Aorta (tissue), 5 donors: ENCODE measurements around the gene IP6K3. TPM values are rescaled to one million over a fixed set of nuclear protein-coding genes. Genes with fewer than 3 reads are reported as not detected.

Experiments
- ATAC-seq: fragments of 200-7000 bp; cut with Tn5 transposase; one replicate; pipeline ENCODE4 v1.9.1; 2022; ENCODE audit warnings: moderate library complexity; ENCODE audit not compliant: low FRiP score
- DNase-seq, 2 donors: peaks; one replicate each; pipeline ENCODE4 v3.0.0-alpha.2; 2020
- H3K27ac ChIP-seq, 2 donors: one replicate each; pipeline ENCODE4 v1.5.1; 2013; ENCODE audit warnings: low read length in 2 of 2, mild to moderate bottlenecking in 2 of 2, moderate library complexity in 2 of 2, control low read depth in 1 of 2, inconsistent platforms in 1 of 2, low read depth in 1 of 2
- H3K27me3 ChIP-seq, 2 donors: one replicate each; pipeline ENCODE4 v1.6.1; 2013; ENCODE audit warnings: control low read depth in 1 of 2, low read length in 1 of 2, mild to moderate bottlenecking in 1 of 2, moderate library complexity in 1 of 2; ENCODE audit not compliant: insufficient read depth in 2 of 2, control insufficient read depth in 1 of 2
- H3K36me3 ChIP-seq, 2 donors: one replicate each; pipeline ENCODE4 v1.6.1; 2013; ENCODE audit warnings: control low read depth in 1 of 2, low read length in 1 of 2, mild to moderate bottlenecking in 1 of 2; ENCODE audit not compliant: insufficient read depth in 2 of 2, control insufficient read depth in 1 of 2
- H3K4me1 ChIP-seq, 2 donors: one replicate each; pipeline ENCODE4 v1.6.1; 2013; ENCODE audit warnings: low read length in 2 of 2, control low read depth in 1 of 2, mild to moderate bottlenecking in 1 of 2, moderate library complexity in 1 of 2; ENCODE audit not compliant: insufficient read depth in 2 of 2, control insufficient read depth in 1 of 2
- H3K4me3 ChIP-seq, 2 donors: one replicate each; pipeline ENCODE4 v1.5.1; 2013; ENCODE audit warnings: low read length in 2 of 2, control low read depth in 1 of 2, mild to moderate bottlenecking in 1 of 2
- H3K9me3 ChIP-seq: one replicate; pipeline ENCODE4 v1.6.1; 2013; ENCODE audit warnings: mild to moderate bottlenecking, low read length; ENCODE audit not compliant: control insufficient read depth
- WGBS, 2 donors: extraction: QIAGEN DNeasy Blood & Tissue Kit; methylation state at CpG; one replicate each; pipeline ENCODE4 v1.1.7; 2013; 5-methylcytosine and 5-hydroxymethylcytosine counted together
- intact Hi-C, 2 donors: fragments of 100-400 bp; cut with DNase I; formaldehyde crosslinking; loops; one replicate each; pipeline versions ENCODE4 v1.14.2 to v1.15.0; 2022
- polyA plus RNA-seq, 2 donors: library from polyadenylated mRNA; stranded (reverse); fragments of 200-250 nt; gene quantifications; one replicate each; pipeline ENCODE4 v1.2.3, GENCODE V29; 2013
- total RNA-seq, 2 donors: library from RNA; stranded (reverse); fragmentation: NEBNext Ultra II Directional; extraction: Animal tissue kit (Norgen Biotek cat#: 25700); gene quantifications; one replicate each; pipeline ENCODE4 v1.2.1, GENCODE V29; 2021
- donor health status: healthy with polysubstance abuse.
- donor health status: Bipolar disorder and iron deficiency.
- donor health status: DM: no; HTN: no; CAD: no.
- donor health status: DM: no; HTN: no; CAD: no.
- donor health status: DM: yes; HTN: yes; CAD: no.

The IP6K3 gene
- total and polyA plus RNA-seq, 4 donors = 0.63 to 1.0 TPM; not detected in 2

- no peaks in the 10 kb centered on the region for H3K36me3 ChIP-seq
- 82 to 93% methylated on average over 13 of the region's 13 CpGs for WGBS, 2 donors
- no peaks in the 10 kb centered on the region for H3K9me3 ChIP-seq
- H3K4me3 ChIP-seq = no peak overlapping the region
- H3K27ac ChIP-seq = no peak overlapping the region
- no peak for DNase-seq
- H3K27me3 ChIP-seq = no peaks in the 10 kb centered on the region
- H3K4me1 ChIP-seq = no peaks in the 10 kb centered on the region
- intact Hi-C loops = no loop called here
- no peak for ATAC-seq
Observed at GRCh38 chr6:33690766-33691165, 55.9 kb downstream of the IP6K3 start.

GRCh38 chr6:33689879-33690278, 56.8 kb downstream of the IP6K3 start:
- intact Hi-C loops = no loop called here
- WGBS, 2 donors = 90 to 92% methylated on average over 10 of the region's 10 CpGs
- ATAC-seq (no peak), DNase-seq (no peak)
- Histone ChIP-seq H3K4me3 (no peak overlapping the region), H3K27ac (no peak overlapping the region), H3K4me1 (no peaks in the 10 kb centered on the region), H3K27me3 (no peaks in the 10 kb centered on the region), H3K36me3 (no peaks in the 10 kb centered on the region), H3K9me3 (no peaks in the 10 kb centered on the region)

GRCh38 chr6:33689148-33689494, 57.6 kb downstream of the IP6K3 start:
- Histone ChIP-seq H3K9me3 (no peaks in the 10 kb centered on the region), H3K27me3 (no peaks in the 10 kb centered on the region), H3K4me3 (no peak overlapping the region), H3K4me1 (no peaks in the 10 kb centered on the region), H3K27ac (no peak overlapping the region), H3K36me3 (no peaks in the 10 kb centered on the region)
- intact Hi-C loops = no loop called here
- 81 to 91% methylated on average over 12 of the region's 12 CpGs for WGBS, 2 donors
- ATAC-seq = no peak
- DNase-seq = peak in 1 of 2 donors; percentile 29

GRCh38 chr6:33688451-33689147, 58.1 kb downstream of the IP6K3 start:
- ATAC-seq (no peak), DNase-seq (no peak)
- 92 to 96% methylated on average over 23 to 25 of the region's 25 CpGs for WGBS, 2 donors
- Histone ChIP-seq H3K4me1 (no peaks in the 10 kb centered on the region), H3K27ac (no peak overlapping the region), H3K9me3 (no peaks in the 10 kb centered on the region), H3K27me3 (no peaks in the 10 kb centered on the region), H3K36me3 (no peaks in the 10 kb centered on the region), H3K4me3 (no peak overlapping the region)
- intact Hi-C loops = no loop called here

GRCh38 chr6:33688006-33688405, 58.7 kb downstream of the IP6K3 start:
- Histone ChIP-seq H3K4me1 (no peaks in the 10 kb centered on the region), H3K27me3 (no peaks in the 10 kb centered on the region), H3K36me3 (no peaks in the 10 kb centered on the region), H3K27ac (no peak overlapping the region), H3K4me3 (no peak overlapping the region), H3K9me3 (no peaks in the 10 kb centered on the region)
- no peak for DNase-seq
- WGBS, 2 donors = 91 to 93% methylated on average over 20 of the region's 20 CpGs
- intact Hi-C loops = no loop called here
- no peak for ATAC-seq

- intact Hi-C loops = no loop called here
- no peak overlapping the region for H3K27ac ChIP-seq
- WGBS, 2 donors = 88 to 91% methylated on average over 27 of the region's 27 CpGs
- ATAC-seq (no peak), DNase-seq (no peak)
- H3K9me3 ChIP-seq = no peaks in the 10 kb centered on the region
- no peaks in the 10 kb centered on the region for H3K36me3 ChIP-seq
- no peaks in the 10 kb centered on the region for H3K27me3 ChIP-seq
- H3K4me3 ChIP-seq = no peak overlapping the region
- no peaks in the 10 kb centered on the region for H3K4me1 ChIP-seq
Observed at GRCh38 chr6:33686981-33687975, 59.4 kb downstream of the IP6K3 start.

GRCh38 chr6:33686225-33686924, 60.3 kb downstream of the IP6K3 start:
- Histone ChIP-seq H3K4me3 (no peak overlapping the region), H3K9me3 (no peaks in the 10 kb centered on the region), H3K27me3 (no peaks in the 10 kb centered on the region), H3K4me1 (no peaks in the 10 kb centered on the region), H3K36me3 (no peaks in the 10 kb centered on the region), H3K27ac (no peak overlapping the region)
- ATAC-seq (no peak), DNase-seq (no peak)
- WGBS, 2 donors = 68 to 76% methylated on average over 6 of the region's 6 CpGs
- intact Hi-C loops = no loop called here

GRCh38 chr6:33685411-33686224, 61.1 kb downstream of the IP6K3 start:
- no peak for DNase-seq
- Histone ChIP-seq H3K27me3 (no peaks in the 10 kb centered on the region), H3K27ac (no peak overlapping the region), H3K9me3 (no peaks in the 10 kb centered on the region), H3K36me3 (no peaks in the 10 kb centered on the region), H3K4me3 (no peak overlapping the region), H3K4me1 (no peaks in the 10 kb centered on the region)
- intact Hi-C loops = no loop called here
- ATAC-seq = no peak
- 87 to 90% methylated on average over 38 of the region's 38 CpGs for WGBS, 2 donors
